GM21381 (cell line): ENCODE measurements around the gene MSLN.

Experiments used
- ATAC-seq: cut with Tn5 transposase; IDR thresholded peaks from one replicate; pipeline ENCODE4 v1.9.1; 2021; ENCODE audit warnings: mild to moderate bottlenecking, moderate library complexity; ENCODE audit not compliant: unreplicated experiment

MSLN gene

GRCh38 chr16:788399-789126 is 28.0 kb downstream of the MSLN start, which contains the start of gene CHTF18:
CHTF18 (plus strand) TSS chr16:788620; CDS start chr16:788685, 65 bp downstream.
- peak; percentile 66 for ATAC-seq

DNA sequence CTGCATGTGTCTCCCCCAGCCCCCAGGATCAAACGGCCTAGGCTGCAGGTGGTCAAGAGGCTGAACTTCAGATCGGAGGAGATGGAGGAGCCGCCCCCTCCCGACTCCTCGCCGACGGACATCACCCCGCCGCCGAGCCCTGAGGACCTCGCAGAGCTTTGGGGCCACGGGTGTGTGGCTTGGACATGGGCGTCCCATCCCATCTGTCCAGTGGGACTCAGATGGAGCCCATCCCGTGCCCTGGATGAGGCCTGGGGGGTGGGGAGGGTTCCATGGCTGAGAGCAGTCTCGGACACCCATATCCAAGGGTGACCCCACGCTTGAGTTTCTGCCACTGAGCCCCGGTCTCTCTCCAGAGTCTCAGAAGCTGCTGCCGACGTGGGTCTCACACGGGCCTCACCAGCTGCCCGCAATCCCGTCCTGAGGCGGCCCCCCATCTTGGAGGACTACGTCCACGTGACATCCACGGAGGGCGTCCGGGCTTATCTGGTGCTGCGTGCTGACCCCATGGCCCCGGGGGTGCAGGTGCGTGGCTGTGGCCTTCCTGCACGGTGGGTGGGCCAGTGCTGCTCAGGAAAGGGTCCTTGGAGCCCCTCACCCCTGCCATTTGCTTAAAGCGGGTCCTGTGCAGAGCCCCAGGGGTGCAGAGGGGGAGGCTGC is 28.8 kb downstream of the MSLN start:
- ATAC-seq = no peak

DNA sequence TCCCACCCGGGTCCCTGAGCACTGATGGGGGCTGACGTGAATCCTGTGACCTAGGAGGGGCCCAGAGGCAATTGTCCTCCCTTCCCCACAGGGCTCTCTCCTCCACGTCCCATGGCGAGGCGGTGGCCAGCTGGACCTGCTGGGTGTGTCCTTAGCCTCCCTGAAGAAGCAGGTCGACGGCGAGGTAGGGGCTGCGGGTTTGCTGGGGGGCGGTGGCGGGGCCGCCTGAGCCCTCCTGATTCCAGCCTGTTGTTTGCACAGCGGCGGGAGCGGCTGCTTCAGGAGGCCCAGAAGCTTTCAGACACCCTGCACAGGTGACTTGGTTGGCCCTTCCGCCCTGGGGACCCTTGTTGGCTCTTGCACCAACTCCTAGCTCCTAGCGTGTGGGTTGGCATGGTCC is 29.6 kb downstream of the MSLN start:
- no peak for ATAC-seq

DNA sequence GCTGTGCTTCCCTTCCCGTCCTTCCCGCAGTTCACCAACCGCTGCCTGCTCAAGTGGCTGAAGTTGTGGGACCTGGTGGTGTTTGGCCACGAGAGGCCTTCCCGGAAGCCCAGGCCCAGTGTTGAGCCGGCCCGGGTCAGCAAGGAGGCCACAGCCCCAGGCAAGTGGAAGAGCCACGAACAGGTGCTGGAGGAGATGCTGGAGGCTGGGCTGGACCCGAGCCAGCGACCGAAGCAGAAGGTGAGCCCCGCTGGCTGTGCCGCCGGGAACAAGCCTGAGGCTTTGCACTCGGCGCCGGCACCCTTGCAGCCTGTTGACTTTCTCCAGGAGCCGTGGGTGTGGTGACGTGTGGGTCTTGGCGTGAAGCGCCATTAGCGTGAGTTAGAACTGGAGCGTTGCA is 30.6 kb downstream of the MSLN start:
- no peak for ATAC-seq

DNA sequence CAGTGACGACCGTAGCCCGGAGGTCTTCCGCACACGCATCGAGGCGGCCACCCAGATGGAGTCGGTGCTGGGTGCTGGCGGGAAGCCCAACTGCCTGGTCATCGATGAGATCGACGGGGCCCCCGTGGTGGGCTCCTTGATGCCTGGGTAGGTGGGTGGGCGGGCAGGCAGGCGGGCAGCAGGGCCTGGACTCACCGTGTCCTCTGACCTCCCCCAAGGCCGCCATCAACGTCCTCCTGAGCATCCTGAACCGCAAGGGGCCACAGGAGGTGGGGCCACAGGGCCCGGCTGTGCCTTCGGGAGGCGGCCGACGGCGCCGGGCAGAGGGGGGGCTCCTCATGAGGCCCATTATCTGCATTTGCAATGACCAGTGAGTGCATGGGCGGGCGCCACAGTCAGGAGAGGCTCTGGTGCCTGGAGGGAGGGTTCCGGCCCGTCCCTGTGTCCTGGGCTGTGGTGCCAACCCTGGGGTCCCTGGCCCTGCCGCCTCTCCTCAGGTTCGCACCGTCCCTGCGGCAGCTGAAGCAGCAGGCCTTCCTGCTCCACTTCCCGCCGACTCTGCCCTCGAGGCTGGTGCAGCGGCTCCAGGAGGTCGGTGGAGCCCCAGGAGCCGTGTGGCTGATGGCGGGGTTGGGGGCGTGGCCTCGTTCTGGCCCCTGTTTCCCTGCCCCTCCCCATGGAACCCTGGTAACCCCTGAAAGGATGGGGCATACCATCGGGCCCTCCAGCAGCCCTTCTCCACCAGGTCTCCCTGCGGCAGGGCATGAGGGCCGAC is 31.9 kb downstream of the MSLN start:
- ATAC-seq = no peak

DNA sequence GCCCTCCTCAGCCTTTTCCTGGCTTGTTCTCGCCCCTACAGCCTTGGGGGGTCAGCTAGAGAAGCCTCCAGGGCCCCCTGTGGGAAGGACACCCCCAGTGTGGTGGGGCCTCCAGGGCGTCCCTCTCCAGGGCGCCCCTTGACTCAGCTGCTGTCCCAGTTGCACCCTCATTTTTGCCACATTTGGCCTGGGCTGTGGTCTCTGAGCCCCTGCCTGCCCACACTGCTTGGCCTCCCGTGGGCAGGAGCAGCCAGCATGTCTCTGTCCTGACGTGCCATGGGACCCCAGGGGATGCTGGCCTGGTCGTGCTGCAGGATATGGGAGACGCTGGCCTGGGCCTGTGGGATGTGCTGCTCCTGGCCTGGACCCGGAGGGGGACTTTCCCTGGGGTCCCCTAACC is 32.9 kb downstream of the MSLN start:
- ATAC-seq = no peak

GRCh38 chr16:794091-794822 is 33.7 kb downstream of the MSLN start:
- ATAC-seq = no peak

- no peak for ATAC-seq
Measured at GRCh38 chr16:794853-795466, 34.4 kb downstream of the MSLN start.

DNA sequence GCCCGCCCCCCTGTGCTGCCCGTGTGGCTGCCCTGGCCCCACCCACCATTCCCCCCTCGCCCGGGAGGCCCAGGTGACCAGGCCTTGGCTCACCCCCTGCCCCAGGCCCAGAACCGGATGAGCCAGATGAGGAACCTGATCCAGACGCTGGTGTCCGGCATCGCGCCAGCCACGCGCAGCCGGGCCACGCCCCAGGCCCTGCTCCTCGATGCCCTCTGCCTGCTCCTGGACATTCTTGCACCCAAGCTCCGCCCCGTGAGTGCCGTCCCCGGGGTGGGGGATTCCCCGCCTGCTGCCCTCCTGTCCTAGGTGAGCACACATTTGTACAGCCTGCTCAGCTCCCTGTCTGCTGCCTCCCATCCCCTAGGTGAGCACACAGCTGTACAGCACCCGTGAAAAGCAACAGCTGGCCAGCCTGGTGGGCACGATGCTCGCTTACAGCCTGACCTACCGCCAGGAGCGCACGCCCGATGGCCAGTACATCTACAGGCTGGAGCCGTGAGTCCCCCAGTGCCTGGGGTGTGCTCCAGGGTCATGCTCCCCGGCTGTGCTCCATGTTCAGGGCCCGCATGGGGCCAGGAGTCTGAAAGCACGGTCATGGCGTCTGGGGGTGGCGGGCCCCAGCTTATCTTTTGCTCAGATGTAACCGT is 35.2 kb downstream of the MSLN start:
- ATAC-seq = no peak

- ATAC-seq = no peak
Measured at GRCh38 chr16:796296-797119, 36.0 kb downstream of the MSLN start.

- no peak for ATAC-seq
Measured at GRCh38 chr16:797120-797420, 36.5 kb downstream of the MSLN start.

DNA sequence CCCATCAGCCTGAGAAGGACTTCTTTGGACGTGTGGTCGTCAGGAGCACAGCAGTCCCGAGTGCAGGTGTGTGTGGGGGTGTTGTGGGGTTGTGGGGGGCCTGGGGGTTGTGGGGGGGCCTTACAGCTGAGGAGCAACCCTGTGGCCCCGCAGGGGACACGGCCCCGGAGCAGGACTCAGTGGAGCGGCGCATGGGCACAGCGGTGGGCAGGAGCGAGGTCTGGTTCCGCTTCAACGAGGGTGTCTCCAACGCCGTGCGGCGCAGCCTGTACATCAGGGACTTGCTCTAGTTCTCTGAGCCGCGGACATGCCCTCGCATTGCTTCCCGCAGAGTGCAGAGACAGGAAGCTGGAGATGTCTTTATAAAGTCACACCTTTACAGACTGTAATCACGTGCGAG is 37.2 kb downstream of the MSLN start:
- ATAC-seq = no peak

DNA sequence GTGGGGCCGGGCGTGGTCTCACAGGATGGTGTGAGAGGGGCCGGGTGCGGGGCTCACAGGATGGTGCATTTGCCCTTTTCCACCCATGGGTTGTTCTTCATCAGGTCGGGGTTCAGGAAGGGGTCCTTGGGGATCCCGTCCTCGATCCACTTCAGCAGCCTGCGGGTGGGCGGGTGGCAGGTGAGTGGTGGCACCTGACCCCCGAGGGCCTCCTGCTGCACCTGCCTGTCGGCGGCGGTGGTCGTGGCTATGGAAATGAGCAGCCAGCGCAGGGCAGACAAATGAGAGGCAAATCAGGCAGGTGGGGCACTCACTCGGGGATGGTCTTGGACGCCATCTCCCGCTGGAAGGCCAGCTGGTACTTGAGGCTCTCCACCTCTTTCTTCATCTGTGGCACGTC is 38.1 kb downstream of the MSLN start:
- no peak for ATAC-seq

GRCh38 chr16:799111-799947 is 38.8 kb downstream of the MSLN start:
- no peak for ATAC-seq

GRCh38 chr16:799948-800833 is 39.7 kb downstream of the MSLN start, which contains the start of gene GNG13:
GNG13 (minus strand) TSS chr16:800734; CDS start chr16:799077, 1,657 bp downstream.
- no peak for ATAC-seq

DNA sequence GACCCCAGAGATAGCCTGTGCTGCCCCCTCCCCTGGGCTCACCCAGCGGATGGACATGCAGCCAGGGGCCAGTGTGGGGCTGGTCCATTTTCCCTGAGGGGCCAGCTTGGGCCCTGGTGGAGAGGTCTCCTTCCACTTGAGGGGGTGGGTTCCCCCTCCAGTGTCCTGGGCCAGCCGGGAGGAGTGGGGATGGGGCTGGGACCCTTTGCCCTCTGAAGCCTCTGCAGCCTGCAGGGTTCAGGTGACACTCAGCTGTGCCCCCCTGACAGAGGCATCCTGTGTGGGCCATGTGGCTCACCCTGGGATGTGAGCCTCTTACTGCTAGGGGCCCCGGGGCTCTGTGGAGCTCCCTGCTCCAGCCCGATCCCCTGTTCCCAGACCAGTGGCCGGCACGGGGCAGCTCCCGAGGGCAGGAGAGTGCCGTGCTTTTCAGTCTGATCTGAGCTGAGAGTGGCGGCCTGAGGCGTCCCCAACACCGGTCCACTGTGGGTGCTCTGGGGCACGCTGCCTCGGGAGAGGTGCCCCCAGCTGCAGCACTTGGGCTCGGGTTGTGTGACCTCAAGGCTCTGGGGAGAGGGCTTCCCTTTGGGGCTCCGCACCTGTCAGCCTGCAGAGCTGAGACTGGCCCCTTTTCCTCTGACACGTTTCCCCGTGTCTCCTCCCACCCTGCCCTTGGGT is 40.4 kb downstream of the MSLN start:
- no peak for ATAC-seq
